NB4 (cell line): ENCODE results near the gene SLC6A16.
A peak's percentile ranks its signal among the peaks of the same experiment; 100 is the strongest.

ENCODE experiments used
- DNase-seq: peaks from one replicate; pipeline ENCODE4 v3.0.0; 2010; ENCODE audit warnings: low read depth
- H3K4me3 ChIP-seq: one replicate; pipeline ENCODE4 v1.5.1; 2011; ENCODE audit warnings: mild to moderate bottlenecking, low read depth, low read length, moderate library complexity
- MYC ChIP-seq: IDR thresholded peaks from 2 replicates; pipeline ENCODE4 v1.6.1; 2011; ENCODE audit warnings: low read depth, low read length
- POLR2A ChIP-seq: IDR thresholded peaks from 2 replicates; pipeline ENCODE4 v1.6.1; 2011; ENCODE audit warnings: mild to moderate bottlenecking; ENCODE audit not compliant: insufficient read length; ENCODE audit errors: extremely low read depth
- TF ChIP-seq, protein P1 (sequence below): IDR thresholded peaks from 2 replicates; pipeline ENCODE4 v1.6.1; 2011; ENCODE audit warnings: low read depth, low read length
- TF ChIP-seq, protein P2 (sequence below): IDR thresholded peaks from one replicate; pipeline ENCODE4 v1.5.1; 2012; ENCODE audit warnings: low read depth, low read length

Gene SLC6A16

DNA sequence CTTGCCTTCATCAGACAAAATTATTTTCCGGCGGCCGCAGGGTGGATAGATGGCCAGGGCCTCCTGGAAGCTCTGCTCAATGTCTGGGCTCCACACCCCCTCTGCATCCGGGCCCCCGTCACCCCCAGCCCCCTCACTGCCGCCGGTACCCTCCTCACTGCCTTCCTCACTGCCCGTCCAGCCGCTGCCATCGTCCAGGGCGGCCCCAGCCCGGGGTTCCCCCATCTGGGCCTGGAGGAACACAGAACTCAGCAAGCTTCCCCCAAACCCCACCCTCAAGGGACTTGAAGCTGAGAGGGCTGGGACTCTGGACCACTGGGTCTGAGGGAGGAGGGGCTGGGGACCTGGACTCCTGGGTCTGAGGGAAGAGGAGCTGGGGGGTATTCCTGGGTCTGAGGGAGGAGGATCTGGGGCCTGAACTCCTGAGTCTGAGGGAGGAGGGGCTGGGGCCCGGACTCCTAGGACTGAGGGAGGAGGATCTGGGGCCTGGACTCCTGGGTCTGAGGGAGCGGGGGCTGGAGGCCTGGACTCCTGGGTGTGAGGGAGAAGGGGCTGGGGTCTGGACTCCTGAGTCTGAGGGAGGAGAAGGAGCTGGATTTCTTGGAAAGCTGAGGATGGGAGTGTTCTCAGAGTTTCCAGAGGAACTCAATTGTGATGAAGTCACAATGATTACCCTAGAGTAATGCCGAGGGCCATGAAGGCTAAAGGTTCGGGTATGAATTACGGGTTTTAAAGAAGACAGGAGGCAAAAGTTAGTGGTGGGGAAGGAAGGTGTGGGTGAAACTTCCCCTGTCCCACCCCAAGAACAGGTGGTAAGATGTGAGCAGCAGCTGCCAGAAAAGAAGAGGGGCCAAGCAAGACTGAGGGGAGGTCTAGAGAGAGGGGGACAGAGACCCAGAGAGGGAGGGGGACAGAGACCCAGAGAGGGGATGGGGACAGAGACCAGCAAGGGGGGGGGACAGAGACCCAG lies 35.1 kb upstream of the SLC6A16 start:
- TF ChIP-seq, protein P1, sequence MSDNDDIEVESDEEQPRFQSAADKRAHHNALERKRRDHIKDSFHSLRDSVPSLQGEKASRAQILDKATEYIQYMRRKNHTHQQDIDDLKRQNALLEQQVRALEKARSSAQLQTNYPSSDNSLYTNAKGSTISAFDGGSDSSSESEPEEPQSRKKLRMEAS = no peak
- TF ChIP-seq, protein P2, sequence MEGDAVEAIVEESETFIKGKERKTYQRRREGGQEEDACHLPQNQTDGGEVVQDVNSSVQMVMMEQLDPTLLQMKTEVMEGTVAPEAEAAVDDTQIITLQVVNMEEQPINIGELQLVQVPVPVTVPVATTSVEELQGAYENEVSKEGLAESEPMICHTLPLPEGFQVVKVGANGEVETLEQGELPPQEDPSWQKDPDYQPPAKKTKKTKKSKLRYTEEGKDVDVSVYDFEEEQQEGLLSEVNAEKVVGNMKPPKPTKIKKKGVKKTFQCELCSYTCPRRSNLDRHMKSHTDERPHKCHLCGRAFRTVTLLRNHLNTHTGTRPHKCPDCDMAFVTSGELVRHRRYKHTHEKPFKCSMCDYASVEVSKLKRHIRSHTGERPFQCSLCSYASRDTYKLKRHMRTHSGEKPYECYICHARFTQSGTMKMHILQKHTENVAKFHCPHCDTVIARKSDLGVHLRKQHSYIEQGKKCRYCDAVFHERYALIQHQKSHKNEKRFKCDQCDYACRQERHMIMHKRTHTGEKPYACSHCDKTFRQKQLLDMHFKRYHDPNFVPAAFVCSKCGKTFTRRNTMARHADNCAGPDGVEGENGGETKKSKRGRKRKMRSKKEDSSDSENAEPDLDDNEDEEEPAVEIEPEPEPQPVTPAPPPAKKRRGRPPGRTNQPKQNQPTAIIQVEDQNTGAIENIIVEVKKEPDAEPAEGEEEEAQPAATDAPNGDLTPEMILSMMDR = no peak
- TF ChIP-seq MYC (no peak), POLR2A (no peak)
- H3K4me3 ChIP-seq = no peak overlapping the region

GRCh38 chr19:49357186-49357585 lies 32.2 kb upstream of the SLC6A16 start:
- H3K4me3 ChIP-seq = no peak overlapping the region
- DNase-seq = no peak
- no peak for TF ChIP-seq POLR2A

More for the DNA sequence above, 35.1 kb upstream of the SLC6A16 start:
- no peak for DNase-seq

DNA sequence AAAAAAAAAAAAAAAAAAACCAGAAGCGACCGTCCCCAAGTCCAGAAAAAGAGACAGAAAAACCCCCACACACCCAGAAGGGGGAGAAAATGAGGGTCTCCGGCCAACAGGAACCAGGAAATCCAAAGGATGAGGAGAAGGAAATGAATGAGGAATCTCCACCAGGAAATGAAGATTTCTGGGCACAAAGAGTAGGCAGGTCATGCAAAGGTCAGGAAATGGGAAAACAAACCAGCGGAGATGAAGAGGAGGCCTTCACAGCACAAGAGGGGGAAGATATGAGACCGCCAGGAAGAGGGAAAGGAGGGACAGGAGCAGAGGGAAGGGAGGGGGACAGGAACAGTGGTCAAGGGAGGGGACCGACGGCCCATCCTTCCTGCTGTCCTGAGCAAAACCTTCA lies 31.4 kb upstream of the SLC6A16 start:
- TF ChIP-seq, protein P2 = no peak
- no peak for TF ChIP-seq MYC
- TF ChIP-seq, protein P1 = no peak
- TF ChIP-seq POLR2A = no peak
- DNase-seq = no peak

GRCh38 chr19:49355909-49356353 lies 30.9 kb upstream of the SLC6A16 start:
- H3K4me3 ChIP-seq = no peak overlapping the region
- DNase-seq = peak; percentile 54
- TF ChIP-seq POLR2A = no peak
- TF ChIP-seq, protein P2 = no peak
- TF ChIP-seq MYC = no peak
- TF ChIP-seq, protein P1 = no peak

More for the DNA sequence above, 31.4 kb upstream of the SLC6A16 start:
- no peak overlapping the region for H3K4me3 ChIP-seq

DNA sequence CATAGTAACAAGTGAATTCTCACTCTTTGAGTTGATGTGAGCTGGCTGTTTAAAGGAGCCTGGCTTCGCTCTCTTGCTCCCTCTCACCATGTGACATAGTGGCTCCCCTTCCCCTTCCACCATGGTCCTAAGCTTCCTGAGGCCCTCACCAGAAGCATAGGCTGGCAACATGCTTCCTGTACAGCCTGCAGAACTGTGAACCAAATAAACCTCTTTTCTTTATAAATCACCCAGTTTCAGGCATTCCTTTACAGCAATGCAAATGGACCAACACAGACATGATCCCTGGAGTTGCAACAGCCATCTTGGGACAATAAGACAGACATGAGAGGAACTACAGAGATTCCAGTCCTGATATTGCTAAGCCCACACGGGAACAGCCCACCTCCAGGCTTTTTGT lies 24.6 kb upstream of the SLC6A16 start:
- DNase-seq = no peak
- no peak overlapping the region for H3K4me3 ChIP-seq
- TF ChIP-seq POLR2A (no peak), MYC (no peak)
- TF ChIP-seq, protein P2 = no peak
- TF ChIP-seq, protein P1 = no peak
